Bronchial epithelial cell (primary cell): ENCODE results near the gene FBXW2. TPM values are rescaled to one million over a fixed set of nuclear protein-coding genes. Genes with fewer than 3 reads are reported as not detected.

Experiments used
- DNase-seq: peaks from one replicate; pipeline ENCODE4 v3.0.0-alpha.2; 2010; ENCODE audit warnings: low read depth
- FAIRE-seq: peaks from 2 replicates; lab custom pipeline; 2011; peaks lifted over from hg19 to GRCh38; lab: Jason Lieb, UNC
- H3K27me3 ChIP-seq: 2 replicates; pipeline ENCODE4 v1.5.1; 2011; ENCODE audit warnings: low read length; ENCODE audit not compliant: control insufficient read depth, insufficient read depth
- H3K36me3 ChIP-seq: 2 replicates; pipeline ENCODE4 v1.5.1; 2011; ENCODE audit warnings: low read length; ENCODE audit not compliant: control insufficient read depth, insufficient read depth
- H3K4me3 ChIP-seq: 2 replicates; pipeline ENCODE4 v1.5.1; 2011; ENCODE audit warnings: mild to moderate bottlenecking, low read depth, low read length, control low read depth
- CTCF ChIP-seq: IDR thresholded peaks from 2 replicates; pipeline ENCODE4 v1.5.1; 2011; ENCODE audit warnings: mild to moderate bottlenecking, moderate library complexity, low read length, control low read depth, inconsistent platforms; ENCODE audit not compliant: insufficient read depth, severe bottlenecking
- total RNA-seq: library from RNA; depleted of rRNA; stranded (reverse); fragments of >200 nt; gene quantifications from 2 replicates; pipeline ENCODE4 v1.2.1, GENCODE V29; 2014

FBXW2 gene
- total RNA-seq, 1 donor from 2014 or later: 31.1 TPM

DNA sequence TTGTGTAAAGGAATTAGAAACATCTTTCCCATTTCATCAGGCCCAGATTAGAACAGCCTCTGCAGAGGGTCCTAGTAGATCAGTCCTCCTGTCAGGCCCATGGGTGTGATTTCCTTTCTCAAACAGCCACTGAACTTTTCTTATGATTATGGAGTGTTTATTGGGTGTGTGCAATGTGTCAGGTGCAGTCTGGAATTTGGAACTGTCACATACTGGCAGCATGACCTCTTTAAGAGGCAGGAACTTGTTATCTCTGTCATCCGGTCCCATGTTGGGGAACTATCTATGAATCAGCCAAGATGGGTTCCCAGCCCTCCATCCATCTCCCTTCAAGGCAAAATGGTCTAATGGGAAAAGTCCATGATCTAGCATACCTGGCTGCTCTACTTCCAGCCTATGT lies 67.3 kb downstream of the FBXW2 start:
- Histone ChIP-seq H3K36me3 (no peaks in the 10 kb centered on the region), H3K4me3 (no peak overlapping the region), H3K27me3 (no peaks in the 10 kb centered on the region)
- TF ChIP-seq CTCF: no peak
- no peak for DNase-seq
- no peak for FAIRE-seq

DNA sequence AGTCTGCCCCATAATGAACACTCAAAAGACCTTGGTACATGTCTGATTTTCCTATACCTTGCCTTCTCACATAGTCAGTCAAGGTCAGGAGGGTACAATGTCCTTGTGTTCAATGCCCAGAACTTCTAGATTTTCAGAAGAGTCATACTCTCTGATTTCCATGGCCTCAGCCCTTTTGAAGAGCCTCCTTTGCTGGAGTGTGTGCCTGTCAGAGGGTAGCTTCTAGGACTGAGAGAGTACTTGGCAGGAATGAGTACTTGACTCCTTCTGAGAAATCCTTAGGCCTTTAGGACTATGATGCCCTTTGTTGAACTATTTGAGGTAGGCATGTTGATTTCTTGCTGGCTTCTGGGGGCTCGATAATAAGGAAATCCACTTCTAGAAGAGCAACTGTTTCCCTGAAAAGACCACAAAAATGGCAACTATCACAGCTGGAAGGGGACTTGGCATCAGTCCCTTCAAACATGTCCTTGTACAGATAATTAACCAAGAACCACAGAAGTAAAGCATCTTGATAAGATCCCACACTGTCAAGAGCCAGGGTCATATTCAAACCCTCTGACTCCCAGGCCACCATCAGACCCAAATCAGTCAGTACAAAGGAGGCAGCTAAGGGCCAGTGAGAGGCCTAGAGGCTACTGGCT lies 68.3 kb downstream of the FBXW2 start:
- no peaks in the 10 kb centered on the region for H3K27me3 ChIP-seq
- H3K4me3 ChIP-seq: no peak overlapping the region
- TF ChIP-seq CTCF: no peak
- H3K36me3 ChIP-seq: no peaks in the 10 kb centered on the region
- FAIRE-seq (no peak), DNase-seq (no peak)

DNA sequence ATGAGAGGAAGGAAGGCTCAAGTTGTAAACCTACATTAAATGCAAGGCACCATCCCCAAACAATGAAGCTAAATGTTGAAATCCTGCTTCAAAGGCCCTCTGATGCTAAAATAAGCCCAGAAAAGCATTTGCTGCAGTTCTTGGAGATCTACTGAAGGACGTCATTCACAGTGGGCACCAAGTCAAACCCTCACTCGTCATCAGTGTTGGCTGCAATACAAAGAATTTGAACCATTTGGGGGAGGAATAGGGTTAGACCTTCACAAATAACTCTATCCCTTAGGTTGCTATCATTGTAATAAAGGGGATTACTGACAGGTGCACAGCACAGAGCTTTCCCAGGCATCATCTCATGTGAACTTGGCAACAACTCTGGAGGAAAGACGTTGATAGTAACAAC lies 69.7 kb downstream of the FBXW2 start:
- no peaks in the 10 kb centered on the region for H3K27me3 ChIP-seq
- TF ChIP-seq CTCF: no peak
- no peak overlapping the region for H3K4me3 ChIP-seq
- no peaks in the 10 kb centered on the region for H3K36me3 ChIP-seq
- DNase-seq: no peak
- no peak for FAIRE-seq

DNA sequence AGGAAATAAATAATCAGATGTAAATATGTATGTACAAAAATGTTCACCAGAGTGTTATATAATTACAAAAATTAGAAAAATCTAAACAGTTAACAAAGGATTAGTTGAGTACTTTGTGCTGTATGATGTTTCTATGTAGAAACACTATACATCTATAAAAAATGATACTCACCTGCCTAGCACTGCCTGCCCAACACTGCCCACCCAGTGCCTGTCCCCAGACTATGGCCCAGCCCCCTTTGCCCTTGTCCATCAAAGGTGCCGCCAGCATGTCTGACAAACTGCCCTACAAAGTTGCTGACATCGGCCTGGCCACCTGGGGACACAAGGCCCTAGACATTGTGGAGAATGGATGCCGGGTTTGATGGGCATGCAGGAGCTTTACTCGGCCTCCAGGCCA lies 72.8 kb downstream of the FBXW2 start:
- FAIRE-seq: no peak
- H3K36me3 ChIP-seq: no peaks in the 10 kb centered on the region
- DNase-seq: no peak
- H3K4me3 ChIP-seq: no peak overlapping the region
- H3K27me3 ChIP-seq: no peaks in the 10 kb centered on the region
- no peak for TF ChIP-seq CTCF

DNA sequence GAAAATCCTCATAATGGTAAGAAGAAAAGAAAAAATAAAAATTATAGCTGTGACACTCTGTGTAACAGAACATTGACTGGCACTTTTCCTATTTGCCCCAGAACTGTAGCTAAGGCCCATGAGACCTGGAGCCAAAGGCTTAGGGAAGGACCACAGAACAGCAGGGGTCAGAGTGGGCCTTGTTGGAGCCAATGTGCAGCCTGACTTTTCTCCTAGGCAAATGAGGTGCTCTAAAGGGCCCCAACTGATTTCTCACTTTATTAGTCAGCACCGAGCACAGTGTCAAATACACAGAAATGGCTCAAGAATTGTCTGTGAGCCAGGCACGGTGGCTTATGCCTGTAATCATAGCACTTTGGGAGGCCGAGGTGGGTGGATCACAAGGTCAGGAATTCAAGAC lies 74.9 kb downstream of the FBXW2 start:
- no peak for FAIRE-seq
- H3K4me3 ChIP-seq: no peak overlapping the region

More for the DNA sequence above, 74.9 kb downstream of the FBXW2 start:
- H3K27me3 ChIP-seq: no peaks in the 10 kb centered on the region
- H3K36me3 ChIP-seq: no peaks in the 10 kb centered on the region
- no peak for TF ChIP-seq CTCF
- DNase-seq: no peak
